ENCODE measurements around the gene USP3.
"Not testable (repeated sequence)": the region's sequence is repeated elsewhere in the genome, so short reads cannot be mapped to it uniquely, and the experiment has no call there.

The USP3 gene

DNA sequence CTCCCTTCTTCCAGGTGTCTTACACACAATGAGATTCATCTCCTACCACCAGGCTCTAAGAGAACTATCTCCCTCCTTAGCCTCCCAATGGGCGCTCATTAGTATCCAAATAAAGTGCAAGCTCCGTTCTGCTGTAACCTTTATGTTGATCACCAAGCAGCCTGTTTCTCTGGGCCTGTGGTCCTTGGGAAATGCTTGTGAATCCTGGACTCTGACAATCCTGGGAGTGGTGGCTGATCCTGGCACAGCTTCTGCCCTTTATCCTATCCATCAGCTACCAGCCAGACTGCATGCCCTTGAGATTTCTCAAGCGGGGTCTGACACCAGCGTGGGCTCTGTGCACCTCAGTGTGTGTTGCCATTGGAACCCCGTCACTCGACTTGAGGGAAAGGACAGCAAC lies 26.1 kb upstream of the USP3 start:
- no peak for DNase-seq (ENCODE audit: low spot score)

DNA sequence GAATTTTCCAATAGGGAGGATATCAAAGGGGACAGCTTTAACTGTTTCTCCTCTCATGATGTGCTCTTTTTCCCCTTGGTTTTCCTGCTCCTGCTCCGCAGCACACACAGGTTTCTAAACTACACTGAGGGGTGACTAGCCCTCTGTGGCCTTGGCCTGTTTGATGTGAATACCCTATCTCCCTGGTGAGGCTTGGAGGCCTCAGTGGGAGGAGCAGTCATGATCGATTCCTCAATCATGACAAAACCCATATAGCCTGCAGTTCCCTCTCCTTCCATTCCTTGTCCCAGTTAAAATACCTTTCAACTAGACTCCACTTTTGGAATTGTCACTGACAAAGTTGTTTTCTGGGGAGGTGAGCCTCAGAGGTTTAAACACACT lies 24.0 kb upstream of the USP3 start:
- no peak for DNase-seq (ENCODE audit: low spot score)

DNA sequence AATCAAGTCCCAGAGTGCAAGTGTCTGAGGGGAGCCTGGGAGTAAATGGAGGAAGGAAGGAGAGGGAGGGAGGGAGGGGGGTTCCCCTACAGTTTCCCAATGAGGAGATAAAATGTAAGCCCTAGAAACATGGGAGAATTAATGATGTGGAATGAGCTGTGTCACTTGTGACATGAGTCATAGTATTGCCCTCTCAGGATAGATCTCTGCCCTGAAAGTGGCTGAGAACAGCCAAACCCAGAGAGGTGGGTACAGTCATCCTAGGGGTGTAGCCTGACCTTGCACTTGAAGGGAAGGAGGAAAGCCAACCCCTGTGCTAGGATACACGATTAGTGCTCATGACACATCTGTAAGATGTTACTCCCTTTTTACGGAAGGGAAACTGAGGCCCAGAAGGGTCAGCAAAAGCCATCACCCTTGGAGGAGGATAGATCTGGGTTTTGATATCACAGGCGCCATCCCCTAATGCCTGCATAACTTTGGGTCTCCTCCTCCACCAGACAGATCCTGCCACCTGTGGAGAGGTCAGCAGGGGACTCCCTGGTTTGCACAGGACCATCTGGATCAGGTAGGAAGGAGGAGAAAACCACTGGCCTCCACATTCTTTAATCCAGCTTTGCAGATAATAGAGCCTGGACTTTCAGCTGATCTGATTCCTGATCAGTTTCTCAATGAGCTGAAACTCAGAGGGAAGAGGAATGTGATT lies 23.1 kb upstream of the USP3 start:
- no peak for DNase-seq (ENCODE audit: low spot score)

DNA sequence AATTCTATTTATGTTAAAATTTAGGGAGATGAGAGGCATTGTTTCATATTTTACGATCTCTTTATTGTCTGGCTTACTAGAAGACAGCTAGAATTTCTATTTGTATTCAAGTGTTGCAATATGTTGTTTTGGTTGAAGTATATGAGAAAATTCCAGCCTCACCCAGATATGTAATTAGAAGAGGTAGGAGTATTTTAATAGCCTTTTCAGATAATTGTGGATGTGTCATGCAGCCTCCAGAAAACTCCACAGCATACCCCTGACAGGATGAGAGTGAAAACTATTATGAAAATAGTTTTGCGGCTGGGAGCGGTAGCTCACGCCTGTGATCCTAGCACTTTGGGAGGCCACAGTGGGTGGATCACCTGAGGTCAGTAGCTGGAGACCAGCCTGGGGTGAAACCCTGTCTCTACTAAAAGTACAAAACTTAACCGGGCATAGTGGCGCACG lies 21.5 kb upstream of the USP3 start:
- no peak for DNase-seq (ENCODE audit: low spot score)

DNA sequence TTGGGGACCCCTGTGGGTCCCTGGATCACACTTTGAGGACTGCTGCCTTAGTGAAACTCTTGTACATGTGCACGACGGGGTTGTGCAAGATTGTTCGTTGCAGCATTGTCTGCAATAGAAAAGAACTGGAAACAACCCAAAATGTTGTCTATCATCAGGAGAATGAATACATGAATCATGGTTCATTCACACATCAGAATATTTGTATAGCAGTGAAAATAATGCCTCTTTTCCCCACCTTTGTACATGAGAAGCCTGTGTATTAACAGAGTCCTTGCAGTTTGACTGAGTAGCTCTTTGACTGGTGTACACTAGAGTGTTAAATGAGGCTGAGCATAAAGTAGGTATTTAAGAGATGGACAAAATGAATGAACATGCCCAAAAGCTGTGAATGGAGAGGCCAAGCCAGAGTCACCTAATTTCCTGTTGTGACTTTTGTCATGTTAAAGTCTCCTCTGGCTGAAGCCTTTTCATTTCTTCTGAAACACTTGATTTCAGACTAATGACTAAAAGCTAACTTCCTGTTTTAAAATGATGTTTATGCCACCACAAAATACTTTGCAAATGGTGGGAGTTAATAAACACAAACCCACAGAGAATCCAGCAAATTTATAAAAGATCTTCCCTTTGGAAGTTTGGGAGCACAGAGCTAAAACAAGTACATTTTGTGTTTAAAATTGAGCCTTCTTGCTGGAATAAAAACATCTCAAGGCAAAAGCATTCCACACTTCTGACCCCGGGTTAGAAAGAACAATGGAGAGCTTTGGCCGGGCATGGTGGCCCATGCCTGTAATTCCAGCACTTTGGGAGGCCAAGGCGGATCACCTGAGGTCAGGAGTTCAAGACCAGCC lies 20.6 kb upstream of the USP3 start:
- DNase-seq (ENCODE audit: low spot score): peak; percentile 41

DNA sequence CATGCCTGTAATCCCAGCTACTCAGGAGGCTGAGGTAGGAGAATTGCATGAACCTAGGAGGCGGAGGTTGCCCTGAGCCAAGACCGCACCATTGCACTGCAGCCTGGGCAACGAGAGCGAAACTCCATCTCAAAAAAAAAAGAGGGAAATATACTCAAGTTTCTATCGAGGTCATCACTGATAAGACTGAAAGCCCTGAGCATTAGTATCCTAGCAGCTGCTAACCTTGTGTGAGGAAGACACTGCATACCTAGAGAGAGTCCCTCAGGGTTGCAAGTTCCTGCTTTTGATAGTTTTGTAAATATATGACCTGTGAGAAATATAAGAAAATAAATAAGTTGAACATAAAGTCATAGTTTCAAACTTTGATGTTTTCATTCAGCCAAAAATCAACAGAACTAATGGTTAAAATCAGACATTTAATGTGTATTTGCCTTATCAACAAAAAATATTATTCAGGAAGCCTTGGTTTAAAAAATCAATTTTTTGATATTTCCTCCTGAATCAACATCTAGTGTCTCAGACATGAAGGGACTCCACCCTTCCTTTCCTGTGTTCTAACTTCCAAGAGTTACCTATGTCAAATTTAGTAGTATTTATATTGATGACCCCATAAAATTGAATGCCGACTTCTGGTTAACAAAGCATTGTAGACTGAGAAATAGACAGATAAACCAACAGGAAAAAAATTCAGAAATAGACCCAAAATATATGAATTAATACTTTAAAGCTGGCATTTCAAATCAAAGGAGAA lies 19.8 kb upstream of the USP3 start:
- no peak for DNase-seq (ENCODE audit: low spot score)

DNA sequence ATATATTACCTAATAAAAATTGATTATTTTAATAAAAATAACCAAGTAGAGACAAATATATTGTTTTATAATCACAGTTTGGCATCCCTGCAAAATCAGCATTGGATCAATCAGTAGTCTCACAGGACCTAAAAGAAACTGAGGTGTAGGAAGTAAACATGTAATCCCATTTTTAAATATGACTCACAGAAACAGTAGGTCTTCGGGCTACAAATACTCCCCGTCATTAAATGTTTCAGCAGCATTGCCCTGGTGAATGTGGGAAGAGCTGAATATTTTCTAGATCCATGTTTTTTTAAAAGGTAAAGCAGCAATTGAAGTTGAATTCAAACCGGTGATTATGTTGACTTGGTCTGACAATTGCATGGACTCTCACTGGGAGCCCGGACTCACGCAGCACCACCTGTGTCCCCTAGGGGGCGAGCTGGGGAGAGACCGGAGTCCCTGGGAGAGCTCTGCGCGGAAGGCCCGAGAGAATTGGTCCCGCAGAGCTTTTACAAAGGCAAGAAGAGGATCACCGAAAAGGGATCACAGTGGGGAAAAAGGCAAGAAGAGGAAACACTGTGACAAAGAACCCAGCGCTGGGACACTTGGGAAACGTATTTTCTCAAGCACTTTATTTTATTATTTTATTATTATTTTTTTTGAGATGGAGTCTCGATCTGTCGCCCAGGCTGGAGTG lies 17.2 kb upstream of the USP3 start:
- peak; percentile 64 for DNase-seq (ENCODE audit: low spot score)

DNA sequence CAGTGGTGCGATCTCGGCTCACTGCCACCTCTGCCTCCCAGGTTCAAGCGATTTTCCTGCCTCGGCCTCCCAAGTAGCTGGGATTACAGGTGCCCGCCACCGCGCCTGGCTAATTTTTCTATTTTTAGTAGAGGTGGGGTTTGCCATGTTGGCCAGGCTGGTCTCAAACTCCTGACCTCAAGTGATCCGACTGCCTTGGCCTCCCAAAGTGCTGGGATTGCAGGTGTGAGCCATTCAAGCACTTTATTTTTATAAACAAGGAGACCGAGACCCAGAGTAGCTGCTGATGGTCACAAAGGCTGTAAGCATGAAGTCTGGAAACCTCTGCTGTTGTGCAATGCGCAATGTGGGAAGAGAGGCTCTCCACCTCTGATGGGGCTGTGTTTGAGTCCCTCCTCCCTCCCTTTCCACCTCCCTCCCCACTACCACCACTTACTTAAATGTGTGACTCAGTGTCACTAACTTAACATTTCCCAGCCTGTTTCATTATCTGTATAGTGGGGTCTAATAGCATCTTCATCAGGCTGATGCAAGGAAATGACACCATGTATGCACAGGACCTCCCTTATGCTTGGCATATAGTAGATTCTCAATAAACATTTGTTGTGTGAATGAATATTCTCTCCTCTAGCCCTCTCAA lies 16.5 kb upstream of the USP3 start:
- not testable (repeated sequence) for DNase-seq (ENCODE audit: low spot score)

DNA sequence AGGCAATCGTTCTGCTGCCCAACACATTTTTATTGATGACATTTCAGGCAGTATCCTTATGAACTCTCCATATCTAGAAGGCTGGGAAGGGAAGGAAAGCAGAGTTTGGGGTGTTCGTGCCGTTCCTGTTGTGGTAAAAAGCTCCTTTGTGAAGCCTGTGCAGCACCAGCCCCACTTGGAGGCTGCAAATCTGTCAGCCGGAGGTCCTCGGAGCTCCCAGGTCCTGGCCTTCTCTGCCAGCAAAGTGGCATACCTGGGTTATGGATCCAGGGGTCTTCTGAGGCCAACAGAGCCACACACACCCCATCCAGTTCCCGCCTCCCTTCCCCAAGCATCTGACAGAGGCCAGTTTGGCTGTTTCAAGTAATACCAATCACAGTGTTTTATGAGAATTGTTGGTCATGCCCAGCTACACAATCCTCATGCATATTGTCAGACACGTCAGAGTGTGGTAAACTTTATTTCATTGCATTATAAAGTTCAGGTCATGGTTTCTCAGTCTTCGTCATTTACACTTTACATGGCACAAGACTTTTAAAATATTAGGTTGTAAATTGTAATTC lies 15.9 kb upstream of the USP3 start:
- no peak for DNase-seq (ENCODE audit: low spot score)

DNA sequence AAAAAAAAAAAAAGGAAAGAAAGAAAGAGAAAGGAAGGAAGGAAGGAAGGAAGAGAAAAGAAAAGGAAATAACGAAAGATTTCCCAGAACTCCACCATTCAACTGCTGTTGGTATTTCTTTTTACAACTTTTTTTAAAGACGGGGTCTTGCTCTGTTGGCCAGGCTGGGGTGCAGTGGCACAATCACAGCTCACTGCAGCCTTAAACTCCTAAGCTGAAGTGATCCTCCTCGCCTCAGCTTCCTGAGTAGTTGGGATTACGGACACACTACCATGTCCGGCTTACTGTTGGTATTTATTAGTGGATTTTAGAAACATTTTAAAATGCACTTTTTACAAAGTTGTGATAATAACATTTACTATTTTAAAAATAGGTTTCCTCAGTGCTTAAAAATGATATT lies 15.0 kb upstream of the USP3 start:
- DNase-seq (ENCODE audit: low spot score): no peak

DNA sequence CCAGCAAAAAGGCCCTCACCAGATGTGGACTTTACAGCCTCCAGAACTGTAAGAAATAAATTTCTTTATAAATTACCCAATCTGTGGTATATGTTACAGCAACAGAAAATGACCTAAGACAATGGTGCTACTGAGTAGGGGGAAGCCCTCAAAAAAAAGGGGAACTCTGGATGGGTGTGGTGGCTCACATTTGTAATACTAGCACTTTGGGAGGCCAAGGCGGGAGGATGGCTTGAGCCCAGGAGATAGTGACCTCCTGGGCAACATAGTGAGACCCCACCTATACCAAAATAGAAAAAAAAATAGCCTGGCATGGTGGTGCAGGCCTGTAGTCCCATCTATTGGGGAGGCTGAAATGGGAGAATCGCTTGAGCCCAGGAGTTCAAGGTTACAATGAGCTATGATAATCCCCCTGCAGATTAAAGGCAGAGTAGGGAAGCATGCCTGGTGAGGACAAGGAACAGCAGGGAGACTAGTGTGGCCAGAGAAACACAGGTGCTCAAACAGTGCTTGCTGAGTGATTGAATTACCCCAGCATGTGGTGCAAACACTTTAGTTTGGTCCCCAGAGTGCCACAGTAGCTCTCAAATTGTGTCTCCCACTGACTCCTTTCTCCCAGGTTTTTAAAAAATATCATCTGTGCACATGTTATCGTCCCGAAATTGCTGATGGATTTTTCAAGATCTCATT lies 13.9 kb upstream of the USP3 start:
- DNase-seq (ENCODE audit: low spot score): no peak

DNA sequence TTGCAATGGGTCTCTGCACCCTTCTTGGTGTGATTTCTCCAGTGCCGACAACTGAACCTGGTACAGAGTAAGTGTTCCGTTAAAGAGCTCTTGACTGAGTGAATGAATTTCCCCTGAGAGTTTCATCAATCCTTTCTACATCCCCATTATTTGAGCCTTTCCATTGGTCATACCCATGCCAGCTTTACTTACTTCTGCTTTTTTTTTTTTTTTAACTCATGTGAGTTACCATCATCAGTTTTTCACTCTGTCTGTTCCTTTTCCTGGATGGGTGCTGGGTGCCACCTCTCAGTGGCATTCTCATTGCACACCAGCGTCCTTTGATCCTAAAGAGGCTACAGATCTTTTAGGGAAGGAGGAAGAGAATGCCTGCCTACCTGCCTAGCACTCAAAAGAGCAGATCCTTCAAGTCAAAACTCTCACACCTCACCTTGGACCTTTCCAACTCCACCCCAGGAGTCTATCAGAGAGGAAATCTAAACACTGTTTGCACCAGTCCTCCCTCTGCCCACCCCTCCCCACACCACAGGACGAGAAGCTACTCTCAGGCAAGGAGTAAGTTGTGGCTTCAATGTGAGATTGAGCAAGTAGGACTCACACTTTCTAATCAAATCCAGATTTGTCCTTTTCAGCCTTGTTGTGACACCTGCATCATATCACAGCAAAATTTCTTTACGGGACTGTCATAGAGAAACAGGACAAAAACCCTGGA lies 13.1 kb upstream of the USP3 start:
- DNase-seq (ENCODE audit: low spot score): no peak

DNA sequence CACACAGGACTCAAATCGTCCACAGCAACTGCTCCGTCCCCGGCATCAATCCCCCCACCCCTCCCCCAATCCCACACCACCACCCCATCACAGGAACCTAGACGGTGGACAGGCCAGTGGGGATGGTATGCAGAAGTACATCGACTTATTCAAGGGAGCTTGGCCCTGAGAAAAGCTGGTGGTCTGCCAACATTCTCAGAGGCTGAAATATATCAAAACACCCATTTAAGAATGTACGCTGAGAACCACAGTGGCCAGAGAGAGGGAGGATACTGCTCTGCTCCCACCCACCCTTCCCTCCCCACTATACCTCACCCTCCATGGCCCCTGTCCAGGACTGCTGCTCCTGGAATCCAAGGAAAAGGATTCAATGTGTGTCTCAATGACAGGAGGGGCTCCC lies 12.4 kb upstream of the USP3 start:
- DNase-seq (ENCODE audit: low spot score): no peak

DNA sequence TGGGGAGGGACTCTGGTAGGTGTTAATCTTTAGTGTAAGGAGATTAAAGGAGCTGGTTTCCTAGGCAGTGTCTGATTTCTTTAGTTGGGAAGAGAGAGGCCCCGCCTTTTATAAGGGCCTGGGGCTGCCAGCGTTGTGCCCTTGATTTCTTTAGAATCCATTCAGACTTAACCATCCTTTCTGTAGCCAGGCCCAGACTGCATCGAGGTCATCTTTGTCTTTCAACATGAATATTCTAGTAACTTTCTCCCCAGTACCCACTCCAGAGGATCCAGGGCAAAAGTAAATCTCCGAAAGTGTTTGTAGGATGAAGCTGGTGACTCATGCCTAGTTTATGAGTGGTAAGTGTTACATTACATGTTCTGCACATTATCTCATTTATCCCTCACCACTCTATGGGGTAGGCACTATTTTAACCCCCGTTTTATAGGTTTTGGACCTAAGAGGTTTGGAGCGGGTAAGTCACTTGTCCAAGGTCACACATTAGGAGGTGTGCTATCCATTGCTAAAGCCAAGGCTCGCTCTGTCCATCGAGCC lies 11.8 kb upstream of the USP3 start:
- DNase-seq (ENCODE audit: low spot score): no peak

DNA sequence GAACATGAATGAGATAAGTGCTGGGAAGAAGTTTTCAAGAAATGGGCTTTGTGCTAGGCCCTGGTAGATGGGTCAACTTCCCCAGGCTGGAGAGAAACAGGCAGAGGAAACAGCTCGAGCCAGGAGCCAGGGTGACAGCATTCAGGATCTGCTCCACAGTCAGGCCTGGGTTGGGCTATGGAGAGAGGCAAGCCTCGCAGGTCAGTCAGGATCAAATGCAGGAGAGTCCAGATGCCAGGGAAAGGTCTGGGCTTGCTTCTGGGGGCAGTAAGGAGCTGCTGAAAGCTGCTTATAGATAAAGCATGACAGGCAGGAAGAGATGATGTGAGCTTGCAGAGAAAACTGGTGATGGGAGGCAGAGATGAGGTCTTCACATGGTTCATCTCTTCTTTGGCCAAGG lies 11.0 kb upstream of the USP3 start:
- no peak for DNase-seq (ENCODE audit: low spot score)

DNA sequence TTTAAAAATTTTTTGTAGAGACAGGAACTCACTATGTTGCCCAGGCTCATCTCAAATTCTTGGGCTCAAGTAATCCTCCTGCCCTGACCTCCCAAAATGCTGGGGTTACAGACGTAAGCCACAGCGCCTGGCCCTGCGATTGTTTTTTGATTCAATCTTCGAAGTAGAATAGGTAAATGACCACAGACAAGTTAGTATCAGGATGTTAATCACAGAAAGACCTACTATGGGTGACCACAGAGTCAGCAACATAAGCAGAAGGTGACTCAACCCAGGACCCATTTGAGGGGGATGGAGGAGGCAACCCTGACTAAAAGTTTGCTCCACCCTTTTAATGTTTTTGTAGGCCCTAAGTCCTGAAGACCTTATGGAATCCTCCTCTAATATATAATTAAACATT lies 10.0 kb upstream of the USP3 start:
- no peak for DNase-seq (ENCODE audit: low spot score)

DNA sequence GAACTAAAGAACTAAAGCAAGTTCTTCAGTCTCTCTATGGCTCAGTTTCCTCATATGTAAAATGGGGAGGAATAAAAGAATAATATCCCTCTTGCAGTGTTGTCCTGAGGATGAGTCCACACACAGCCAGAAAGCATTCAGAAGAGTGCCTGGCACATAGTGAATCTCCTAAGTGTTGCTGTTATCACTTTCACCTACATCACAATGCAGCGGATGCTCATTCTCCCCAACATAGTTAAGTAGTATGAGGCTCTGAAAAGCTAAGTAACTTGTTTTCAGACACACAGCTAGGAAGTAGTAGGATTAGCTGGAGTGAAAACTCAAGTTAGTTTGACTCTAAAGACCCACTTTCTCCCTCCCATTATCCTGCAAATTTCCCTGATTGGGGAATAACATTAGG lies 9.1 kb upstream of the USP3 start:
- DNase-seq (ENCODE audit: low spot score): no peak

DNA sequence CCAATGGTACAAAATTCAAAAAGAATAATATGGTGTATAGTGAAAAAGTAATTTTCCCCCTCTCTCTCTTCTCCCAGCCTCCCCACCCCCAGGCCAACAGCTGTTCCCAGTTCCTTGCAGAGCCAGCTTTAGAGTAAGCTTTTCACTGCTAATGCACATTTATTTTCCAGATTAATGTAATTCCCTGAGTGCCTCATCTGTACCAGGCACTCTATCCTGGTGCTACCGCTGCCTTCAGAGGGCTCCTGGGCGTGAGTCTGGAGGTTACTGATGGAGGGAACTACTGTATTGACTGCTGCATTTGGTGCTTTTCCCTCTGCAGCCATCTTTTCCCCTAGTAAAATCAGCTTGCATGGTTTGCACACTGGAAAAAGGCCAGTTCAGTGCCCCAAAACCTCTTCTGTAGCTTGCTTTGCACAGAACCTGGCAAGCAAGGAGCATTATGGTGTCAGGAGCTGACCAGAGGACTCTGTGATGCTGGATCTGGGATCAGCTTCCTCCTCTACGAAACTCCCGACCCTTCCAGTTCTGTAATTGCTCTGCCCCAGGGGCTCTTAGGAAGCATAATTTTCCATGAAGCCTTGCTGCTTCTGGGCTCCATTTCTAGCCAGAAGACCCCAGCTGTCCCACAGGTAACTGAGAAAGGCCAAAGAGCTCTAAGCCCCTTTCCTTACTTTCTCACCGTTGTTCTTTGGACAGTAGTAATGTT lies 8.5 kb upstream of the USP3 start:
- DNase-seq (ENCODE audit: low spot score): no peak
